Hepatocyte (in vitro differentiated cells): Measurements from ENCODE around the gene DCST2. TPM values are rescaled to one million over a fixed set of nuclear protein-coding genes. Genes with fewer than 3 reads are reported as not detected.

Source experiments
- DNase-seq: peaks from one replicate; pipeline ENCODE4 v3.0.0-alpha.2; 2016; ENCODE audit warnings: low spot score
- H2AFZ ChIP-seq: fragments of 200-600 bp; sonication (generic); 2 replicates; pipeline ENCODE4 v1.6.0; 2016; ENCODE audit warnings: antibody characterized with exemption, mild to moderate bottlenecking
- H3K27ac ChIP-seq: fragments of 200-600 bp; sonication (generic); 2 replicates; pipeline ENCODE4 v1.5.1; 2016; ENCODE audit warnings: mild to moderate bottlenecking
- H3K27me3 ChIP-seq: fragments of 200-600 bp; sonication (generic); 2 replicates; pipeline ENCODE4 v1.6.1; 2016
- H3K36me3 ChIP-seq: fragments of 200-600 bp; sonication (generic); replicated peaks from 2 replicates; pipeline ENCODE4 v1.5.1; 2016; ENCODE audit warnings: low read depth; ENCODE audit not compliant: insufficient read depth
- H3K4me1 ChIP-seq: fragments of 200-600 bp; sonication (generic); 2 replicates; pipeline ENCODE4 v1.5.1; 2016; ENCODE audit warnings: mild to moderate bottlenecking, moderate library complexity; ENCODE audit not compliant: insufficient read depth
- H3K4me2 ChIP-seq: fragments of 200-600 bp; sonication (generic); 2 replicates; pipeline ENCODE4 v1.6.0; 2016
- H3K4me3 ChIP-seq: fragments of 200-600 bp; sonication (generic); 2 replicates; pipeline ENCODE4 v1.5.1; 2016; ENCODE audit warnings: mild to moderate bottlenecking
- H3K79me2 ChIP-seq: fragments of 200-600 bp; sonication (generic); 2 replicates; pipeline ENCODE4 v1.6.0; 2017; ENCODE audit warnings: mild to moderate bottlenecking
- H3K9me2 ChIP-seq: fragments of 200-600 bp; sonication (generic); replicated peaks from 2 replicates; pipeline ENCODE4 v1.6.0; 2017; ENCODE audit warnings: mild to moderate bottlenecking; ENCODE audit not compliant: insufficient read depth
- H3K9me3 ChIP-seq: fragments of 200-600 bp; sonication (generic); 2 replicates; pipeline ENCODE4 v1.5.1; 2016; ENCODE audit warnings: low read depth, mild to moderate bottlenecking
- H4K20me1 ChIP-seq: fragments of 200-600 bp; sonication (generic); 2 replicates; pipeline ENCODE4 v1.6.0; 2016; ENCODE audit warnings: mild to moderate bottlenecking; ENCODE audit not compliant: insufficient read depth, poor library complexity, severe bottlenecking
- CTCF ChIP-seq: fragments of 200-600 bp; sonication (generic); IDR thresholded peaks from 2 replicates; pipeline ENCODE4 v1.5.1; 2016; ENCODE audit warnings: antibody characterized with exemption, mild to moderate bottlenecking; ENCODE audit not compliant: poor library complexity
- EZH2 ChIP-seq: fragments of 200-600 bp; sonication (generic); IDR thresholded peaks from 2 replicates; pipeline ENCODE4 v1.6.1; 2016; ENCODE audit warnings: antibody characterized with exemption, mild to moderate bottlenecking, borderline replicate concordance
- EZH2phosphoT487 ChIP-seq: fragments of 200-600 bp; sonication (generic); IDR thresholded peaks from one replicate; pipeline ENCODE4 v1.6.1; 2018; ENCODE audit warnings: antibody characterized with exemption, mild to moderate bottlenecking, low read depth, moderate library complexity; ENCODE audit not compliant: unreplicated experiment, severe bottlenecking
- WGBS: methylation state at CpG from one replicate; pipeline ENCODE4 v1.1.6; 2016; ENCODE audit warnings: low lambda C conversion rate; ENCODE audit errors: missing lambda C conversion rate; 5-methylcytosine and 5-hydroxymethylcytosine counted together
- polyA plus RNA-seq: library from polyadenylated mRNA; unstranded; fragments of >200 nt; fragmentation: Nextera tagmentation; extraction: Ambion mirVana; gene quantifications from 2 replicates; pipeline ENCODE4 v1.2.1, GENCODE V29; 2016
- total RNA-seq: library from RNA; depleted of rRNA; stranded (reverse); fragments of >200 nt; gene quantifications from 2 replicates; pipeline ENCODE4 v1.2.3, GENCODE V29; 2014

Gene DCST2
- total and polyA plus RNA-seq, 2 experiments from 2014 or later: 0.47 to 1.6 TPM

- no peak overlapping the region for H2AFZ ChIP-seq
- no peaks in the 10 kb centered on the region for H3K27me3 ChIP-seq
- no peaks in the 10 kb centered on the region for H3K9me3 ChIP-seq
- no peak for TF ChIP-seq EZH2phosphoT487
- TF ChIP-seq EZH2: no peak
- TF ChIP-seq CTCF: no peak
- no peaks in the 10 kb centered on the region for H3K36me3 ChIP-seq
- WGBS: 83% methylated on average over 8 of the region's 8 CpGs
- no peak for DNase-seq
- no peak overlapping the region for H3K27ac ChIP-seq
- H3K79me2 ChIP-seq: no peaks in the 10 kb centered on the region
- H3K9me2 ChIP-seq: no peaks in the 10 kb centered on the region
- H4K20me1 ChIP-seq: no peaks in the 10 kb centered on the region
- H3K4me1 ChIP-seq: peaks cover 11% of the 10 kb centered on the region
- H3K4me3 ChIP-seq: no peak overlapping the region
- H3K4me2 ChIP-seq: no peak overlapping the region
Observed at GRCh38 chr1:155022136-155022926, 11.2 kb downstream of the DCST2 start.

GRCh38 chr1:155019377-155020245 lies 14.0 kb downstream of the DCST2 start:
- H3K27ac ChIP-seq: no peak overlapping the region
- no peaks in the 10 kb centered on the region for H3K27me3 ChIP-seq
- H3K36me3 ChIP-seq: no peaks in the 10 kb centered on the region
- no peak overlapping the region for H2AFZ ChIP-seq
- H3K79me2 ChIP-seq: no peaks in the 10 kb centered on the region
- DNase-seq: no peak
- H3K9me2 ChIP-seq: no peaks in the 10 kb centered on the region
- no peak overlapping the region for H3K4me2 ChIP-seq
- WGBS: 83% methylated on average over 11 of the region's 11 CpGs
- H4K20me1 ChIP-seq: no peaks in the 10 kb centered on the region
- H3K4me3 ChIP-seq: no peak overlapping the region
- TF ChIP-seq EZH2 (no peak), EZH2phosphoT487 (no peak), CTCF (no peak)
- no peaks in the 10 kb centered on the region for H3K9me3 ChIP-seq
- peaks cover 14% of the 10 kb centered on the region for H3K4me1 ChIP-seq

GRCh38 chr1:155018617-155019348 lies 14.8 kb downstream of the DCST2 start:
- Histone ChIP-seq H3K36me3 (no peaks in the 10 kb centered on the region), H3K4me1 (peaks cover 14% of the 10 kb centered on the region), H3K79me2 (no peaks in the 10 kb centered on the region), H3K9me2 (no peaks in the 10 kb centered on the region), H3K27ac (no peak overlapping the region), H3K4me2 (no peak overlapping the region), H3K9me3 (no peaks in the 10 kb centered on the region), H4K20me1 (no peaks in the 10 kb centered on the region), H2AFZ (no peak overlapping the region), H3K27me3 (no peaks in the 10 kb centered on the region), H3K4me3 (no peak overlapping the region)
- WGBS: 90% methylated on average over 8 of the region's 8 CpGs
- no peak for DNase-seq
- TF ChIP-seq EZH2 (no peak), EZH2phosphoT487 (no peak), CTCF (no peak)
